H7 (cell line): ENCODE results near the gene SESN1. TPM values are rescaled to one million over a fixed set of nuclear protein-coding genes. Genes with fewer than 3 reads are reported as not detected.

Source experiments
- DNase-seq: peaks from one replicate; pipeline ENCODE4 v3.0.0; 2012
- H3K27me3 ChIP-seq: 2 replicates; pipeline ENCODE4 v1.6.0; 2011; ENCODE audit warnings: mild to moderate bottlenecking, low read length; ENCODE audit not compliant: control insufficient read depth, insufficient read depth
- H3K36me3 ChIP-seq: replicated peaks from 2 replicates; pipeline ENCODE4 v1.5.1; 2011; ENCODE audit warnings: low read length; ENCODE audit not compliant: control insufficient read depth, insufficient read depth
- H3K4me3 ChIP-seq: 2 replicates; pipeline ENCODE4 v1.5.1; 2011; ENCODE audit warnings: low read depth, mild to moderate bottlenecking, control low read depth, low read length, moderate library complexity; ENCODE audit not compliant: insufficient read depth
- total RNA-seq: library from RNA; depleted of rRNA; stranded (reverse); fragments of >200 nt; shearing (Covaris generic); gene quantifications from 2 replicates; pipeline ENCODE4 v1.2.3, GENCODE V29; 2014

The SESN1 gene
- total RNA-seq, 1 experiment from 2014 or later: 10.4 TPM

DNA sequence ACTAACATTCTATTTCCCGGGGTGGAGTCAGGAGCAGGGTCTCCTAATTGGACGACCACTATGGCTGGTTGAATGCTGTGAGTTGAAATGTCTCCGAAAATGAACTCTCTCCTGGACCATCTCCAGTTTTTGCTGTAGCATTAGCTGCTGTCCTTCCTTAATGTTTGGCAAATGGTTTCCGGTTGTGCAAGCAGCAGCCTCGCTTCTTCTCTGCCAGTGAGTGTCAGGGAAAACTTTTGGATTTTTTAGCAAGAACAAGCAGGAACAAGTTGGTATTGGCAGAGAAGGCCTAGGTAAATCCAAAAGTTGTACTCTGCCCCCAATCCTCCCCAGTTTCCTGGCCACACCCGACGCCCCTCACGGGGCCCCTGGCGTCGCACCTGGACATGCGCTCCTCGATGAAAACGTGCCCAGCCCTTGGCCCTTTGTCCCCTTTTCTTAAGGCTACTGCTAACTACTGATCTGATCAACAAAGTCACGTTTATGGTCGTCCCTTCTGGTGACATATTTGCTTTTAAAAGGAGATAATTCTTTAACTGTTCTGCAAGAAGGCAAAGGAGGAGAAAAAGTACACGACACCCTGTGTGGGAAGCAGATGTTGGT lies 143.2 kb downstream of the SESN1 start:
- Histone ChIP-seq H3K4me3 (no peak overlapping the region), H3K27me3 (no peaks in the 10 kb centered on the region), H3K36me3 (no peaks in the 10 kb centered on the region)
- DNase-seq: no peak

- no peak for DNase-seq
- no peaks in the 10 kb centered on the region for H3K36me3 ChIP-seq
- no peak overlapping the region for H3K4me3 ChIP-seq
These were observed 146.4 kb downstream of the SESN1 start for GRCh38 chr6:108948181-108948661.

GRCh38 chr6:108947114-108947854 lies 147.4 kb downstream of the SESN1 start:
- no peak overlapping the region for H3K4me3 ChIP-seq
- no peaks in the 10 kb centered on the region for H3K27me3 ChIP-seq
- H3K36me3 ChIP-seq: no peaks in the 10 kb centered on the region
- DNase-seq: no peak

More at GRCh38 chr6:108948181-108948661, 146.4 kb downstream of the SESN1 start:
- H3K27me3 ChIP-seq: no peaks in the 10 kb centered on the region

- DNase-seq: no peak
- Histone ChIP-seq H3K27me3 (no peaks in the 10 kb centered on the region), H3K36me3 (no peaks in the 10 kb centered on the region), H3K4me3 (no peak overlapping the region)
These were observed 148.0 kb downstream of the SESN1 start for GRCh38 chr6:108946695-108947094.

DNA sequence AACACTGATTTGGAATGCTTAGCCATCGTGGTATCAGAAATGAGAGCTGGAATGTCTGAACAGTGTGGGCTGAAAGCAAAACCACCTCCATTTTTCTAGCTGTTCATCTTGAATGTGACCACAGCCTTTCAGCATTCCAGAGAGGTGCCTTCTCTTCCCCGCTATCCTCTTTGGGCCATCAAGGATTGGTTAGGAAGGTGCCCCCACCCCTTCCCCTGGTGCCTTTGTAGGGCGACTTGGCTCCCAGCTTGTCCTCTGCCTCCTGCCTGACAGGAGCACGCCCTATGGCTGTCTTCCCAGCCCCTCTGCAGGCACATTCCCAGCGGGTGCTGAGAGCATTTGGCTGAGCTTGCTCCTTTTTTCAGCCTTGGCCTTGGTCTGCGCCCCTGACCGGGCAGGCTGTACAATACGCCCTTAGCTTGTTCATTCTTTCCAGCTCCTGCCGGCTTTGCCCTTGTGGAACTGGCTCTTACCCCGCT lies 148.9 kb downstream of the SESN1 start:
- H3K27me3 ChIP-seq: no peaks in the 10 kb centered on the region
- H3K36me3 ChIP-seq: no peaks in the 10 kb centered on the region
- H3K4me3 ChIP-seq: no peak overlapping the region
- peak; percentile 43 for DNase-seq

DNA sequence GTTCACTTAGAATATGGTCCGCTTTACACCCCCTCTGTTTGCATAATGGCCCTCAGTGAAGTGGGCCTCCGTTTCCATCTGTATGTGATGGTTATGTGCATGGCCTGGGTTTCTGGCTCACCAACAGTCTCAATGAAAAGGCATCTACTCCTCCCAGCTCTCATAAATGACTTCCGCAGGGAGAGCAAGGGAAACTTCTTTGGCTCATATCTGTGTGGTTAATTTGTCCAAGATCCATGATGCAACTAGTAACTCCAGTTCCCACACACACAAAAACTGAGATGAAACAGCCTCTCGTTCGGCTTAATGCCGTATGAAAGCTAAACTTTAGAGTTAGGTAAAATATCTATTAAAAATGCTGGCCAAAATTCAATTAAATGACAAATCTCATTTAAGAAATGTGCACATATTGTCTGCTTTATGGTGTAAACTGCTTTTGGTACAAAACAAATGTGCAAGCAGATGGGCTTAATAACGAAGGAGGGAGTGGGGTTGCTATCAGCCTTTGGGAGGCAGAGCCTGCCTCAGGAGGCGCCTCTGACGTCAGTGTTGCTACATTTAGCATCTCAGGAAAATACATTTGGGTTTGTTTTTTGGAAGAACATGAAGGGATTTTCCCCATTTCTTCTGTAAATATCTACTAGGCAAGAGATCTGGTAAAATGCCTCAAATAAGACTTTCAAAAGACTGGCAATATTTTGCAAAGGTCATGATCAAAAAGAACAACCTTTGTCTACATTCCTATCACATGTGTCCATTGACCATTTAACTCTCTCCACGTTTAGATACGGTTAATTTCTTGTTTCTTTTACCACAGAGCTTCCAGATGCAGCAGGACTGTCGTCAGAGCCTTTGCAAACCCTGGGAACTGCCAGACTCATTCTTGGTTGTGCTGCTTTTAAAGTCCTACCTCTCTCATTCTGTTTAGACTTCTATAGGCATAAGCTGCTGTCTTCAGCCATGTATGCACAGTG lies 149.7 kb downstream of the SESN1 start:
- no peaks in the 10 kb centered on the region for H3K36me3 ChIP-seq
- no peak for DNase-seq
- H3K27me3 ChIP-seq: no peaks in the 10 kb centered on the region
- no peak overlapping the region for H3K4me3 ChIP-seq

DNA sequence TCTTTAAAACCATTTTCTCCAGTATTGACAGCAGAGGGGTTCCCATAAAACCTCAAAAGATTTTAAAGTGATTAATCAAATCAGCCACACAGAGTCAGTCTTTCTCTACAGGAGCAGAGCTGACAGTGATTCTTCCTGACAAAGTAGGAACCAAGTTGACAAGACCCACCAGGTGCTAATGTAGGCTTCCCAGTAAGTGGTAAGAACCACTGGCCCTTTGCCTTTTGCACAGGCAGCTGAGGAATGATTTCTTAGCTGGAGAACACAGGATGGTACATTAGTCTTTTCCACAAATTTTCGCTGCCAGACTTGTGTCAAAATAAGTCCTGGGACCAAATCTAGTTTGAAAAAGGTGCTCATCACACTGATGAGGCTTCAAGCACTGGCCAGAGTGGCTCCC lies 150.6 kb downstream of the SESN1 start:
- Histone ChIP-seq H3K4me3 (no peak overlapping the region), H3K36me3 (no peaks in the 10 kb centered on the region), H3K27me3 (no peaks in the 10 kb centered on the region)
- no peak for DNase-seq

- DNase-seq: no peak
- Histone ChIP-seq H3K36me3 (no peaks in the 10 kb centered on the region), H3K4me3 (no peak overlapping the region), H3K27me3 (no peaks in the 10 kb centered on the region)
These were observed 151.8 kb downstream of the SESN1 start for GRCh38 chr6:108942556-108943492.

GRCh38 chr6:108941859-108942258 lies 152.8 kb downstream of the SESN1 start:
- no peaks in the 10 kb centered on the region for H3K27me3 ChIP-seq
- no peak for DNase-seq
- no peaks in the 10 kb centered on the region for H3K36me3 ChIP-seq

GRCh38 chr6:108941281-108941680 lies 153.4 kb downstream of the SESN1 start:
- no peak for DNase-seq
- Histone ChIP-seq H3K27me3 (no peaks in the 10 kb centered on the region), H3K36me3 (no peaks in the 10 kb centered on the region), H3K4me3 (no peak overlapping the region)

More at GRCh38 chr6:108941859-108942258, 152.8 kb downstream of the SESN1 start:
- H3K4me3 ChIP-seq: no peak overlapping the region

DNA sequence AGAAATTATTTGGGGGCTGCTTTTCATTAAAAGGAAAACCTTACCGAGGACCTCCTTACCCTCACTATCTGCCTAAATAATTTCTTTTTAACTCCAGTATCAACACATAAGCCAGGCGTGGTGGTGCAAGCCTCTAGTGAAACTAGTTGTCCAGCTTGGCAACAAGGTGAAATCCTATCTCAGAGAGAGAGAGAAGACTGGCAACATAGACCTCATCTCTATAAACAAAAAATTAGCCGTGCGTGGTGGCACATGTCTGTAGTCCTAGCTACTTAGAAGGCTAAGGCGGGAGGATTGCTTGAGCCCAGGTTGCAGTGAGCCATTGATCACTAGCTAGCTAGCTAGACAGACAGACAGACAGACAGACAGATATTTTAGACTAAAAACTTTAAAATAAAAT lies 153.9 kb downstream of the SESN1 start:
- Histone ChIP-seq H3K4me3 (no peak overlapping the region), H3K27me3 (no peaks in the 10 kb centered on the region), H3K36me3 (no peaks in the 10 kb centered on the region)
- DNase-seq: no peak

DNA sequence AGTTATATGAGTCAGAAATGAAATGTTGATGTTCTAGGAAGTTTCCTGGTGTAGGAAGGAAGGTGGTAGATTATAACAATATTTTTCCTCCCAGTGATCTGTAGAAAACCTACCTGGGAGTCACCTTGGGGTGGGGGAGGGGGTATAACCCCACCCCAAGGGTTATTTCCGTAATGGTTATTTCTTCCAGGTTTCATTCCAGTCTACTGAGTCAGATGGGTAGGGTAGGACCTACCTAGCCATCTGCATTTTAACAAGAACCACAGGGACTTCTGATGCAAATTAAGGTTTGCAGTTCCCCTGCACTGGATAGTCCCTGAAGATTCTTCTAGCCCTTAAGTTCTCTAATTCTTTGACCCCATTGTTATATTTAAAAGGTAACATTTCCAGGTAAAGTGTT lies 157.5 kb downstream of the SESN1 start:
- Histone ChIP-seq H3K36me3 (no peaks in the 10 kb centered on the region), H3K27me3 (no peaks in the 10 kb centered on the region), H3K4me3 (no peak overlapping the region)
- DNase-seq: no peak
